Measurements from ENCODE around the gene NEU2. TPM values are rescaled to one million over a fixed set of nuclear protein-coding genes. Genes with fewer than 3 reads are reported as not detected.
"Not testable (repeated sequence)": the region's sequence is repeated elsewhere in the genome, so short reads cannot be mapped to it uniquely, and the experiment has no call there.

The NEU2 gene
- total RNA-seq, 1 donor: not detected

DNA sequence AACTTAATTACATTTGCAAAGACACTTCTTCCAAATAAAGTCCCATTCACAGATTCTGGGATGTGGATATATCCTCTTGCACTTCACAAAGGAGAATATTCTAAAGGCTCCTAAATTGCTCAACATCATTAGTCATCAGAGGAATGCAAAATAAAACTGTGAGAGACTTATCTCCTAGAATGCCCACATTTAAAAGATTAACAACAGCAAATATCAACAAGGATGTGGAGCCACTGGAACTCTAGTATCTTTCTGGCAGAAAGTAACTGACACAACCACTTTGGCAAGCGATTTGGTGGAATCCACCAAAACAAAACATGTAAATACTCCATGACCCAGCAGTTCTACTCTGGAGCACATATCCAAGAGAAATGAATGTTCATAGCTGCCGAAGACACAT lies 4.6 kb downstream of the NEU2 start:
- no peaks in the 10 kb centered on the region for H3K27me3 ChIP-seq (ENCODE audit: insufficient read depth, low read length)
- H3K4me1 ChIP-seq (ENCODE audit: insufficient read depth, low read length): no peaks in the 10 kb centered on the region
- no peak overlapping the region for H3K4me3 ChIP-seq (ENCODE audit: low read length)
- no peaks in the 10 kb centered on the region for H3K9me3 ChIP-seq (ENCODE audit: low read depth, low read length)

DNA sequence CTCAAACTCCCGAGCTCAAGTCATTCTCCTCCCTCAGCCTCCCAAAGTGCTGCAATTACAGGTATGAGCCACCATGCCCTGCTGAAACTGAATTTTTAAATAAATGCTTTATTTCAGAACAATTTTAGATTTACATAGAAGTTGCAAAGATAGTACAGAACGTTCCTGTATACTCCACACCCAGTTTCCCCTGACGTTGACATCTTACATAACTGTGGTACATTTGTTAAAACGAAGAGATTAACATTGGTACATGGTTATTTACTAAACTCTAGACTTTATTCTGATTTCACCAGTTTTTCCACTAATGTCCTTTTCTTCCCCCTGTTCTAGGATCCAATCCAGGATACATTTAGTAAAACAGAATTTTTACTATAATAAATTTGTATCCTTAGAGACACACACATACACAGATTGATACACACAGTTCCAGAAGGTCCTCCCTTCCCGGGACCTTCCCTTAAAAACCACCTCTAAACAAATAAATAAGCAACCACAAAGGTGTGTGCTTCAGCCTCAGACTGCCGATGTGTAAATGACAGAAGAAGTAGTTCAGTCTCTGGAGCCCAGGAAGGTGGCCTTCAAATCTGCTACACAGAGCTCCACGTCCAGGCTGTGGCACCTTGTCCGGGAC lies 6.9 kb downstream of the NEU2 start:
- Histone ChIP-seq H3K4me3 (ENCODE audit: low read length) (no peak overlapping the region), H3K4me1 (ENCODE audit: insufficient read depth, low read length) (no peaks in the 10 kb centered on the region), H3K27me3 (ENCODE audit: insufficient read depth, low read length) (no peaks in the 10 kb centered on the region), H3K9me3 (ENCODE audit: low read depth, low read length) (no peaks in the 10 kb centered on the region)

GRCh38 chr2:233039846-233040530 lies 7.5 kb downstream of the NEU2 start:
- H3K4me3 ChIP-seq (ENCODE audit: low read length): no peak overlapping the region
- no peaks in the 10 kb centered on the region for H3K9me3 ChIP-seq (ENCODE audit: low read depth, low read length)
- H3K4me1 ChIP-seq (ENCODE audit: insufficient read depth, low read length): no peaks in the 10 kb centered on the region
- no peaks in the 10 kb centered on the region for H3K27me3 ChIP-seq (ENCODE audit: insufficient read depth, low read length)

DNA sequence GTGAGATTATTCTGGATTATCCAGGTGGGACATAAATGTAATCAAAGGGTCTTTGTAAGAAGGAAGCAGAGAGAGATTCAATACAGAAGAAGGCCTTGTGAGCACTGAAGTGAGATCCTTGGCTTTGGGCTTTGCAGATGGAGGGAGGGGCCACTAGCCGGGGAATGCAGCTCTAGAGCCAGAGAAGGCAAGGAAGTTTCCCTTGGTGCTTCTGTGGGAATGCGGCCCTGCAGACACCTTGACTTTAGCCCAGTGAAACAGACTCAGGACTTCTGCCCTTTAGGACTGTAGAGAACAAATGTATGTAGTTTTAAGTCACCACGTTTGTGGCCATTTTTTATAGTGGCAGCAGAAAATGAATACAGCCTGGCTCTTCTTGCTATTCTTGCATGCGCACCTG lies 8.1 kb downstream of the NEU2 start:
- no peaks in the 10 kb centered on the region for H3K4me1 ChIP-seq (ENCODE audit: insufficient read depth, low read length)
- no peaks in the 10 kb centered on the region for H3K27me3 ChIP-seq (ENCODE audit: insufficient read depth, low read length)
- no peak overlapping the region for H3K4me3 ChIP-seq (ENCODE audit: low read length)
- H3K9me3 ChIP-seq (ENCODE audit: low read depth, low read length): no peaks in the 10 kb centered on the region

DNA sequence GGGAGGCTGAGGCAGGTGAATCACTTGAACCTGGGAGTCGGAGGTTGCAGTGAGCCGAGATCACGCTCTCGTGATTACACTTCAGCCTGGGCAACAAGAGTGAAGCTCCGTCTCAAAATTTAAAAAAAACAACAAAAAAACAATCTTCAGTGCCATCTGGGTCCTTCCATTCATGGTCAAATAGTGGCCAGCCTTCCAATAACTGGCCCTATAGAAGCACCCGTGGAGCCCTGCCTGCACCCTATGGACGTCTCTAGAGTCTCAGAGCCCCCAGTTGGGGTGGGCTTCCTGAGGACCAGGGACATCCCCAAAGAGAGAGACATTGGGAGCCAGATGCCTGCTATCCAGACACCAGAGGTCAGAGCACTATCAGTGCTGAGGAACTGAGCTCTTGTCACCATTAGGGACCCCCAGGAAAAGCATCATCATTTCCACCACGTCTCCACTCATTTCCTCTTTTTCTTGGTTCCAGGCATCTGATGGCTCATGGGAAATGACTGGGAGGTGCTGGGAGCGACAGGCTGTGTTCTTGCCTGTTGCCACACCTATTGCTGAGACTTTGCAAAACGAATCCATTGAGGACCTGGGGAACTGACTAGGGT lies 9.4 kb downstream of the NEU2 start:
- Histone ChIP-seq H3K9me3 (ENCODE audit: low read depth, low read length) (no peaks in the 10 kb centered on the region), H3K4me3 (ENCODE audit: low read length) (no peak overlapping the region), H3K27me3 (ENCODE audit: insufficient read depth, low read length) (no peaks in the 10 kb centered on the region), H3K4me1 (ENCODE audit: insufficient read depth, low read length) (no peaks in the 10 kb centered on the region)

GRCh38 chr2:233042549-233042948 lies 10.1 kb downstream of the NEU2 start:
- H3K4me1 ChIP-seq (ENCODE audit: insufficient read depth, low read length): no peaks in the 10 kb centered on the region
- no peak overlapping the region for H3K4me3 ChIP-seq (ENCODE audit: low read length)
- H3K27me3 ChIP-seq (ENCODE audit: insufficient read depth, low read length): no peaks in the 10 kb centered on the region
- no peaks in the 10 kb centered on the region for H3K9me3 ChIP-seq (ENCODE audit: low read depth, low read length)

DNA sequence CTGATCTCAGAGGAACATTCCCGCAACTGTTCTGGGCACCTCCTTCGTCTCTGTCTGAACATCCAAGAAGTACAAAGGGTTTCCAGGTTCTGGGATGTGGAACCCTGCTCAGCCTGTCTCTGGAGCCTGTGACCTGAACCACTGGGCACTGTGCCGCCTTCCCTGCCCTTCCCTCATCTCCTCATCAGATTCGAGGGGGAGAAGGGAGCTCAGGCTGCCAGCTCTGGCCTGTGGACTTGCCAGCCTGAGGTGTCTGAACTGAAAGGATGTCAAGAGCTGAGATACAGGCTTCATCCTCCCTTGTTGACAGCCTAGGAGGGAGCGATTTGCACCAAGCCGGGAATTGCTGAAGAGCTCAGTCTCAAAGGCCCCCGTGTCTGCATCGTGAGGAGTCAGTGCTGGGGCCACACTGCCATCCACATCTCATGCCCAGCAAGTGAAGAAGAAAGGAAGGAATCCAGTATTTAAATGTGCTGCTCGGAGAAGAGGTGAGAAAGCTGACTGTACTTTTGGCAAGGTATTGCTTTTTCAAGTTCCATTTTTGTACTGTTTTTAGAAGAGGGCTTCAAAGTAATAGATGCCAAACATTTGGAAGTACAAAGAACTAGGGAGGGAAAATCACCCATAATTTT lies 12.6 kb downstream of the NEU2 start:
- Histone ChIP-seq H3K9me3 (ENCODE audit: low read depth, low read length) (no peaks in the 10 kb centered on the region), H3K4me1 (ENCODE audit: insufficient read depth, low read length) (no peaks in the 10 kb centered on the region), H3K4me3 (ENCODE audit: low read length) (no peak overlapping the region), H3K27me3 (ENCODE audit: insufficient read depth, low read length) (no peaks in the 10 kb centered on the region)

GRCh38 chr2:233047206-233047605 lies 14.7 kb downstream of the NEU2 start:
- Histone ChIP-seq H3K4me3 (ENCODE audit: low read length) (no peak overlapping the region), H3K4me1 (ENCODE audit: insufficient read depth, low read length) (no peaks in the 10 kb centered on the region), H3K9me3 (ENCODE audit: low read depth, low read length) (no peaks in the 10 kb centered on the region), H3K27me3 (ENCODE audit: insufficient read depth, low read length) (no peaks in the 10 kb centered on the region)

DNA sequence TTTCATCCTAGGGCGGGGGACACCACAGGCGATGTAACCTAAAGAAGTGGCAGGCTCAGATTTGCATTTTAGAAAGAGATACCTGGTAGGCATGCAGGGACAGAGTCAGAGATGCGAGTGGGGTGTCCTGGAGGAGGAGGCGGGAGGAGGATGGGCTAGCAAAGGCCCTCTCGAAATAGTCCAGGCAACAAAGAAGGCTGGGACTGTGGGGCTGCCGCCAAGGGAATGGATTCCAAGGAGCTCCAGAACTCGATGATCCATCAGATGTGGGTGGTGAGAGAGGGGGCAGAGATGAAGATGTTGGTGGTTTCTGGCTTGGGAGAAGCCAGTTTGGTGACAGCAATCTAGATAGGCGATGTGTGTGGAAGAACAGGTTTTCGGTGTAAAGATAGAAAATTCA lies 15.2 kb downstream of the NEU2 start:
- no peaks in the 10 kb centered on the region for H3K4me1 ChIP-seq (ENCODE audit: insufficient read depth, low read length)
- H3K4me3 ChIP-seq (ENCODE audit: low read length): no peak overlapping the region
- H3K27me3 ChIP-seq (ENCODE audit: insufficient read depth, low read length): no peaks in the 10 kb centered on the region
- no peaks in the 10 kb centered on the region for H3K9me3 ChIP-seq (ENCODE audit: low read depth, low read length)

GRCh38 chr2:233048569-233049193 lies 16.2 kb downstream of the NEU2 start:
- H3K27me3 ChIP-seq (ENCODE audit: insufficient read depth, low read length): no peaks in the 10 kb centered on the region
- H3K9me3 ChIP-seq (ENCODE audit: low read depth, low read length): no peaks in the 10 kb centered on the region
- H3K4me1 ChIP-seq (ENCODE audit: insufficient read depth, low read length): peaks cover under 1% of the 10 kb centered on the region
- no peak overlapping the region for H3K4me3 ChIP-seq (ENCODE audit: low read length)

DNA sequence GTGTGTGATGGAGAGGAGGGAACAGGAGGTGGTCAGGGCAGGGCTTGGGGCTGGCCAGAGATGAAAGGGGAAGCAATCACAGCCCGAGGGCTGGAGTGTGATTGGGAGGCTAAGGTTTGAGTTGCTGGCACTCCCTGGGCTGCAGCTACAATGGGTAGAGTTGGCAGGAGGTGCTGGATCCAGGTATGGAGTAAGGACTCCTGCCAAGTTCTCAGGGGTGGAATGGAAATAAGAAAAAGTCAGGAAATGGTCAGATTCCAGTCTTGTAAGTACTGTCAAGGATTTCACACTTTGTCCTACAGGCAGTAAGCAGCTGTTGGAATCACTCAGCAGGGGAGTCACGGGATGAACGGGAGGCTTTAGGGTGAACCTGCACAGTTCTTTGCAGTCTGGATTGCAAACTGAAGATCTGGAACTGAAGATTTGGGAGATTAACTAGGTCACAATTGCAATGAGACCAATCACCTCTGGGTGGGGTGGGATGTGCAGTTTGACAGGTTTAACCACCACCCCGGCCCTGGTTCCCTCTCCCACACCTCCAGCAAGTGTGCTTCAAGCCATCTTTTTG lies 16.8 kb downstream of the NEU2 start:
- no peaks in the 10 kb centered on the region for H3K27me3 ChIP-seq (ENCODE audit: insufficient read depth, low read length)
- H3K4me1 ChIP-seq (ENCODE audit: insufficient read depth, low read length): peaks cover 6% of the 10 kb centered on the region
- no peaks in the 10 kb centered on the region for H3K9me3 ChIP-seq (ENCODE audit: low read depth, low read length)
- H3K4me3 ChIP-seq (ENCODE audit: low read length): no peak overlapping the region

GRCh38 chr2:233051241-233052149 lies 19.0 kb downstream of the NEU2 start:
- Histone ChIP-seq H3K4me1 (ENCODE audit: insufficient read depth, low read length) (peaks cover 6% of the 10 kb centered on the region), H3K4me3 (ENCODE audit: low read length) (no peak overlapping the region), H3K27me3 (ENCODE audit: insufficient read depth, low read length) (no peaks in the 10 kb centered on the region), H3K9me3 (ENCODE audit: low read depth, low read length) (no peaks in the 10 kb centered on the region)

- H3K4me3 ChIP-seq (ENCODE audit: low read length); H3K9me3 ChIP-seq (ENCODE audit: low read depth, low read length); H3K27me3 ChIP-seq (ENCODE audit: insufficient read depth, low read length); H3K4me1 ChIP-seq (ENCODE audit: insufficient read depth, low read length): not testable (repeated sequence)
Observed at GRCh38 chr2:233052517-233052916, 20.0 kb downstream of the NEU2 start.
